HepG2 (cell line): ENCODE results near the gene NT5C3B. TPM values are rescaled to one million over a fixed set of nuclear protein-coding genes. Genes with fewer than 3 reads are reported as not detected.

Source experiments
- ATF1 ChIP-seq: IDR thresholded peaks from 2 replicates; pipeline ENCODE4 v1.6.1; 2016; ENCODE audit warnings: mild to moderate bottlenecking, control low read depth
- BRF2 ChIP-seq: sonication (generic); formaldehyde crosslinking; IDR thresholded peaks from 2 replicates; pipeline ENCODE4 v1.8.1; 2022; ENCODE audit warnings: mild to moderate bottlenecking, missing genetic modification reagents
- CEBPB ChIP-seq: IDR thresholded peaks from 2 replicates; pipeline ENCODE4 v1.6.1; 2011; ENCODE audit warnings: low read depth, low read length, improper control_type of control experiment, borderline replicate concordance
- DRAP1 ChIP-seq: IDR thresholded peaks from 2 replicates; pipeline ENCODE4 v1.6.1; 2016; ENCODE audit warnings: missing genetic modification reagents, missing compliant biosample characterization
- FOXK2 ChIP-seq: fragments of 450-650 bp; IDR thresholded peaks from 2 replicates; pipeline ENCODE4 v1.6.1; 2016
- HNRNPH1 ChIP-seq: fragments of 200-400 bp; formaldehyde crosslinking; optimal IDR thresholded peaks from 2 replicates; pipeline ENCODE3; 2017; ENCODE audit warnings: mild to moderate bottlenecking, low read depth, low read length
- MXD3 ChIP-seq: IDR thresholded peaks from 2 replicates; pipeline ENCODE4 v1.6.1; 2016; ENCODE audit warnings: mild to moderate bottlenecking, missing biosample characterization, missing genetic modification reagents
- PLSCR1 ChIP-seq: sonication (generic); formaldehyde crosslinking; IDR thresholded peaks from 2 replicates; pipeline ENCODE4 v1.5.0; 2020; ENCODE audit warnings: missing genetic modification reagents, mild to moderate bottlenecking, borderline replicate concordance
- SNAPC4 ChIP-seq: sonication (generic); formaldehyde crosslinking; IDR thresholded peaks from 2 replicates; pipeline ENCODE4 v1.4.0; 2020; ENCODE audit warnings: mild to moderate bottlenecking, missing genetic modification reagents
- ZBTB3 ChIP-seq: sonication (generic); formaldehyde crosslinking; IDR thresholded peaks from 2 replicates; pipeline ENCODE4 v1.4.0; 2020; ENCODE audit warnings: low read depth, mild to moderate bottlenecking, moderate library complexity, missing genetic modification reagents, borderline replicate concordance
- ZNF142 ChIP-seq: sonication (generic); formaldehyde crosslinking; IDR thresholded peaks from 2 replicates; pipeline ENCODE4 v1.4.0; 2020; ENCODE audit warnings: missing genetic modification reagents
- ZNF34 ChIP-seq: sonication (generic); formaldehyde crosslinking; IDR thresholded peaks from 2 replicates; pipeline ENCODE4 v1.4.0; 2020; ENCODE audit warnings: mild to moderate bottlenecking, missing genetic modification reagents, borderline replicate concordance
- ZSCAN20 ChIP-seq: sonication (generic); formaldehyde crosslinking; IDR thresholded peaks from 2 replicates; pipeline ENCODE4 v1.4.0; 2020; ENCODE audit warnings: missing genetic modification reagents, mild to moderate bottlenecking, borderline replicate concordance
- polyA plus RNA-seq, 8 experiments: library from polyadenylated mRNA; depleted of rRNA in 3 of 8; stranded (reverse) in 7 of 8; unstranded in 1 of 8; fragments of >200 nt; fragmentation: Illumina TruSeq in 4 of 8; extraction: Trizol in 4 of 8; gene quantifications; 2 replicates each; pipeline versions ENCODE4 v1.2.1 to v1.2.3, GENCODE V29; 2011 to 2016; ENCODE audit warnings: low read depth in 4 of 8, missing spikeins in 1 of 8, mixed read lengths in 1 of 8; ENCODE audit not compliant: insufficient read depth in 1 of 8
- total RNA-seq, 5 experiments: library from RNA; depleted of rRNA; stranded (reverse); fragments of >200 nt; fragmentation: Illumina TruSeq; extraction: Trizol; gene quantifications; 2 replicates each; pipeline ENCODE4 v1.2.3, GENCODE V29; 2016; ENCODE audit warnings: low read depth in 1 of 5

The NT5C3B gene
- total and polyA plus RNA-seq, 2 of the 13 experiments (the other 11 are each of a cell fraction or from before 2014, with no cell fraction given) = 104 to 126 TPM

- 0 out of 2 replicates have a peak, but pooled peaks have one; percentile 25 for TF ChIP-seq SNAPC4 (CRISPR knock-in tag)
- no peak for TF ChIP-seq ZBTB3
- no peak for TF ChIP-seq MXD3
- no peak for TF ChIP-seq BRF2 (CRISPR knock-in tag)
- no peak for TF ChIP-seq ZSCAN20 (CRISPR knock-in tag)
- TF ChIP-seq DRAP1 (CRISPR knock-in tag) = no peak
- no peak for TF ChIP-seq ZNF142 (CRISPR knock-in tag)
- TF ChIP-seq ZNF34 = no peak
- TF ChIP-seq CEBPB = no peak
- no peak for TF ChIP-seq FOXK2
- no peak for TF ChIP-seq HNRNPH1
- no peak for TF ChIP-seq ATF1 (CRISPR knock-in tag)
- no peak for TF ChIP-seq PLSCR1 (CRISPR knock-in tag)
- TF ChIP-seq, all 625 proteins: peak for 20
Measured at GRCh38 chr17:41813152-41813680, 22.8 kb downstream of the NT5C3B start (continued).
